ENCODE results near the gene DTX2. TPM values are rescaled to one million over a fixed set of nuclear protein-coding genes. Genes with fewer than 3 reads are reported as not detected.
"Not testable (repeated sequence)": the region's sequence is repeated elsewhere in the genome, so short reads cannot be mapped to it uniquely, and the experiment has no call there.

The DTX2 gene
- total RNA-seq, 2 donors from 2014 or later = 34.1 to 38.3 TPM

- not testable (repeated sequence) for H3K9me3 ChIP-seq (ENCODE audit: control insufficient read depth, low read length); H3K9me3 Mint-ChIP-seq; H3K4me3 Mint-ChIP-seq; H3K36me3 Mint-ChIP-seq (ENCODE audit: low read depth); H3K36me3 ChIP-seq (ENCODE audit: control insufficient read depth, insufficient read depth, low read length); H3K27ac Mint-ChIP-seq; H3K27me3 ChIP-seq (ENCODE audit: control insufficient read depth, insufficient read depth, low read length, poor library complexity, severe bottlenecking); H3K27ac ChIP-seq (ENCODE audit: low read depth, low read length); H3K27me3 Mint-ChIP-seq (ENCODE audit: insufficient read depth); H3K4me1 Mint-ChIP-seq; H3K9ac ChIP-seq (ENCODE audit: extremely low read depth, low read length, poor library complexity, severe bottlenecking); H3K4me3 ChIP-seq (ENCODE audit: low read length); H3K4me1 ChIP-seq (ENCODE audit: control insufficient read depth, insufficient read depth, low read length)
- TF ChIP-seq, protein P1, sequence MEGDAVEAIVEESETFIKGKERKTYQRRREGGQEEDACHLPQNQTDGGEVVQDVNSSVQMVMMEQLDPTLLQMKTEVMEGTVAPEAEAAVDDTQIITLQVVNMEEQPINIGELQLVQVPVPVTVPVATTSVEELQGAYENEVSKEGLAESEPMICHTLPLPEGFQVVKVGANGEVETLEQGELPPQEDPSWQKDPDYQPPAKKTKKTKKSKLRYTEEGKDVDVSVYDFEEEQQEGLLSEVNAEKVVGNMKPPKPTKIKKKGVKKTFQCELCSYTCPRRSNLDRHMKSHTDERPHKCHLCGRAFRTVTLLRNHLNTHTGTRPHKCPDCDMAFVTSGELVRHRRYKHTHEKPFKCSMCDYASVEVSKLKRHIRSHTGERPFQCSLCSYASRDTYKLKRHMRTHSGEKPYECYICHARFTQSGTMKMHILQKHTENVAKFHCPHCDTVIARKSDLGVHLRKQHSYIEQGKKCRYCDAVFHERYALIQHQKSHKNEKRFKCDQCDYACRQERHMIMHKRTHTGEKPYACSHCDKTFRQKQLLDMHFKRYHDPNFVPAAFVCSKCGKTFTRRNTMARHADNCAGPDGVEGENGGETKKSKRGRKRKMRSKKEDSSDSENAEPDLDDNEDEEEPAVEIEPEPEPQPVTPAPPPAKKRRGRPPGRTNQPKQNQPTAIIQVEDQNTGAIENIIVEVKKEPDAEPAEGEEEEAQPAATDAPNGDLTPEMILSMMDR (conservative IDR thresholded peaks at IDR 0.05) = peak; percentile 82
- peak; percentile 94 for DNase-seq
- WGBS, 2 experiments (ENCODE audit: insufficient coverage in 1 of 2, insufficient read length in 1 of 2) = 40% methylated on average over 1 of the region's 2 CpGs; no CpG with 5 or more reads in 1 of the 2 experiments
Measured at GRCh38 chr7:76437873-76438272, 23.6 kb upstream of the DTX2 start.

GRCh38 chr7:76439120-76439888 lies 22.2 kb upstream of the DTX2 start:
- H3K27me3 Mint-ChIP-seq (ENCODE audit: insufficient read depth); DNase-seq: not testable (repeated sequence)
- 88% methylated on average over 1 of the region's 7 CpGs; no CpG with 5 or more reads in 1 of the 2 experiments for WGBS, 2 experiments (ENCODE audit: insufficient coverage in 1 of 2, insufficient read length in 1 of 2)

GRCh38 chr7:76440404-76440803 lies 21.1 kb upstream of the DTX2 start:
- H3K4me1 ChIP-seq (ENCODE audit: control insufficient read depth, insufficient read depth, low read length); H3K9me3 ChIP-seq (ENCODE audit: control insufficient read depth, low read length); DNase-seq; H3K9me3 Mint-ChIP-seq; H3K27ac Mint-ChIP-seq; H3K9ac ChIP-seq (ENCODE audit: extremely low read depth, low read length, poor library complexity, severe bottlenecking); H3K27me3 ChIP-seq (ENCODE audit: control insufficient read depth, insufficient read depth, low read length, poor library complexity, severe bottlenecking); H3K4me3 Mint-ChIP-seq; H3K27me3 Mint-ChIP-seq (ENCODE audit: insufficient read depth); H3K36me3 Mint-ChIP-seq (ENCODE audit: low read depth); H3K4me3 ChIP-seq (ENCODE audit: low read length); H3K4me1 Mint-ChIP-seq; H3K36me3 ChIP-seq (ENCODE audit: control insufficient read depth, insufficient read depth, low read length); H3K27ac ChIP-seq (ENCODE audit: low read depth, low read length): not testable (repeated sequence)
- WGBS, 2 experiments (ENCODE audit: insufficient coverage in 1 of 2, insufficient read length in 1 of 2) = 86 to 89% methylated on average over 3 to 4 of the region's 4 CpGs

More at GRCh38 chr7:76439120-76439888, 22.2 kb upstream of the DTX2 start:
- H3K27me3 ChIP-seq (ENCODE audit: control insufficient read depth, insufficient read depth, low read length, poor library complexity, severe bottlenecking); H3K4me3 Mint-ChIP-seq; H3K9me3 Mint-ChIP-seq; H3K9me3 ChIP-seq (ENCODE audit: control insufficient read depth, low read length); H3K4me1 Mint-ChIP-seq; H3K4me3 ChIP-seq (ENCODE audit: low read length); H3K4me1 ChIP-seq (ENCODE audit: control insufficient read depth, insufficient read depth, low read length); H3K27ac ChIP-seq (ENCODE audit: low read depth, low read length); H3K27ac Mint-ChIP-seq; H3K9ac ChIP-seq (ENCODE audit: extremely low read depth, low read length, poor library complexity, severe bottlenecking); H3K36me3 Mint-ChIP-seq (ENCODE audit: low read depth); H3K36me3 ChIP-seq (ENCODE audit: control insufficient read depth, insufficient read depth, low read length): not testable (repeated sequence)

DNA sequence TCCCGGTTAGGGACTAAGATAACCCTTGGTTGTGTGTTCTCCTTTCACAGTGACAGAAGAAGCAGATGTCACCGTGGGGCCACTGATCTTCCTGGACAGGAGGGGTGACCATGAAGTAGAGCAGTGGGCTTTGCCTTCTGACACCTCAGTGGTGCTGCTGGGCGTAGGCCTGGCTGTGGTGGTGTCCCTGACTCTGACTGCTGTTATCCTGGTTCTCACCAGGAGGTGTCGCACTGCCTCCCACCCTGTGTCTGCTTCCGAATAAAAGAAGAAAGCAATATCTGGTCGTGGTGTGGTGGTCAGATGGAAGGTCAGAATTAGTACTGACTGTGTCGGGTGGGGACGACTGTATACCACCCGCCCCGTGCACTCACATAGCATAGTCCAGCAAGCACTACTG lies 19.7 kb upstream of the DTX2 start:
- H3K27ac ChIP-seq (ENCODE audit: low read depth, low read length); H3K27me3 ChIP-seq (ENCODE audit: control insufficient read depth, insufficient read depth, low read length, poor library complexity, severe bottlenecking); H3K4me3 Mint-ChIP-seq; H3K9me3 ChIP-seq (ENCODE audit: control insufficient read depth, low read length); H3K4me1 ChIP-seq (ENCODE audit: control insufficient read depth, insufficient read depth, low read length); H3K9ac ChIP-seq (ENCODE audit: extremely low read depth, low read length, poor library complexity, severe bottlenecking); H3K27me3 Mint-ChIP-seq (ENCODE audit: insufficient read depth); H3K4me3 ChIP-seq (ENCODE audit: low read length); H3K27ac Mint-ChIP-seq; DNase-seq; H3K36me3 Mint-ChIP-seq (ENCODE audit: low read depth); H3K4me1 Mint-ChIP-seq; H3K36me3 ChIP-seq (ENCODE audit: control insufficient read depth, insufficient read depth, low read length); H3K9me3 Mint-ChIP-seq: not testable (repeated sequence)
- no CpG with 5 or more reads among the region's 10 CpGs for WGBS, 2 experiments (ENCODE audit: insufficient coverage in 1 of 2, insufficient read length in 1 of 2)

GRCh38 chr7:76442664-76443446 lies 18.7 kb upstream of the DTX2 start:
- not testable (repeated sequence) for H3K27me3 Mint-ChIP-seq (ENCODE audit: insufficient read depth); H3K4me1 ChIP-seq (ENCODE audit: control insufficient read depth, insufficient read depth, low read length); H3K4me3 Mint-ChIP-seq; H3K27me3 ChIP-seq (ENCODE audit: control insufficient read depth, insufficient read depth, low read length, poor library complexity, severe bottlenecking); H3K9ac ChIP-seq (ENCODE audit: extremely low read depth, low read length, poor library complexity, severe bottlenecking); H3K9me3 ChIP-seq (ENCODE audit: control insufficient read depth, low read length); H3K36me3 ChIP-seq (ENCODE audit: control insufficient read depth, insufficient read depth, low read length); DNase-seq; H3K27ac Mint-ChIP-seq; H3K36me3 Mint-ChIP-seq (ENCODE audit: low read depth); H3K9me3 Mint-ChIP-seq; H3K4me1 Mint-ChIP-seq; H3K27ac ChIP-seq (ENCODE audit: low read depth, low read length); H3K4me3 ChIP-seq (ENCODE audit: low read length)
- 98% methylated on average over 2 of the region's 5 CpGs; no CpG with 5 or more reads in 1 of the 2 experiments for WGBS, 2 experiments (ENCODE audit: insufficient coverage in 1 of 2, insufficient read length in 1 of 2)

- H3K9me3 Mint-ChIP-seq; H3K4me1 Mint-ChIP-seq; H3K27ac ChIP-seq (ENCODE audit: low read depth, low read length); H3K27me3 Mint-ChIP-seq (ENCODE audit: insufficient read depth); H3K4me3 ChIP-seq (ENCODE audit: low read length); H3K27me3 ChIP-seq (ENCODE audit: control insufficient read depth, insufficient read depth, low read length, poor library complexity, severe bottlenecking); DNase-seq; H3K36me3 Mint-ChIP-seq (ENCODE audit: low read depth); H3K36me3 ChIP-seq (ENCODE audit: control insufficient read depth, insufficient read depth, low read length); H3K9ac ChIP-seq (ENCODE audit: extremely low read depth, low read length, poor library complexity, severe bottlenecking); H3K27ac Mint-ChIP-seq; H3K9me3 ChIP-seq (ENCODE audit: control insufficient read depth, low read length); H3K4me3 Mint-ChIP-seq; H3K4me1 ChIP-seq (ENCODE audit: control insufficient read depth, insufficient read depth, low read length): not testable (repeated sequence)
- WGBS, 2 experiments (ENCODE audit: insufficient coverage in 1 of 2, insufficient read length in 1 of 2) = 100% methylated on average over 1 to 8 of the region's 12 CpGs
Measured at GRCh38 chr7:76443846-76444245, 17.7 kb upstream of the DTX2 start.
